IMR-90 (cell line): ENCODE results near the gene NR4A2. TPM values are rescaled to one million over a fixed set of nuclear protein-coding genes. Genes with fewer than 3 reads are reported as not detected.

ENCODE experiments used
- ATAC-seq: fragments of 200-7000 bp; cut with Tn5 transposase; 2 replicates; pipeline ENCODE4 v1.9.1; 2020; ENCODE audit warnings: low read depth, mild to moderate bottlenecking, moderate library complexity
- BruUV-seq: library from RNA; stranded (reverse); fragments of 400-500 nt; replicated peaks from 2 replicates; lab custom pipeline; 2021; lab: Mats Ljungman, UMichigan
- CTCF ChIA-PET: fragments of 300-600 bp; formaldehyde crosslinking; extraction: SDS; loops from one replicate; lab custom pipeline; 2021; ENCODE audit warnings: antibody characterized with exemption; lab: Yijun Ruan, JAX
- POLR2A ChIA-PET: fragments of 300-600 bp; sonication (Branson Sonifier 250); formaldehyde crosslinking; loops from one replicate; lab custom pipeline; 2022; ENCODE audit warnings: antibody characterized with exemption; ENCODE audit not compliant: unreplicated experiment; lab: Charles Lee
- DNase-seq: peaks from one replicate; pipeline ENCODE4 v3.0.0; 2013
- H2AFZ ChIP-seq: replicated peaks from 2 replicates; pipeline ENCODE3; 2013; ENCODE audit warnings: low read length, mild to moderate bottlenecking; ENCODE audit not compliant: poor library complexity
- H2AK5ac ChIP-seq: 2 replicates; pipeline ENCODE4 v1.6.1; 2013; ENCODE audit warnings: low read depth, low read length, inconsistent platforms
- H2AK9ac ChIP-seq: replicated peaks from 2 replicates; pipeline ENCODE3; 2013; ENCODE audit warnings: mild to moderate bottlenecking, low read depth, low read length, moderate library complexity; ENCODE audit not compliant: poor library complexity
- H2BK120ac ChIP-seq: 2 replicates; pipeline ENCODE4 v1.6.1; 2013; ENCODE audit warnings: low read depth, low read length, inconsistent platforms
- H2BK15ac ChIP-seq: 3 replicates; pipeline ENCODE4 v1.6.1; 2013; ENCODE audit warnings: low read depth, low read length, inconsistent platforms
- H2BK20ac ChIP-seq: 2 replicates; pipeline ENCODE4 v1.6.1; 2013; ENCODE audit warnings: low read depth, mild to moderate bottlenecking, inconsistent platforms, low read length, moderate library complexity
- H2BK5ac ChIP-seq: 2 replicates; pipeline ENCODE4 v1.6.1; 2013; ENCODE audit warnings: mild to moderate bottlenecking, low read depth, low read length, inconsistent platforms; ENCODE audit not compliant: poor library complexity, severe bottlenecking
- H3K14ac ChIP-seq: replicated peaks from 2 replicates; pipeline ENCODE4 v1.6.1; 2013; ENCODE audit warnings: low read depth, low read length, inconsistent platforms
- H3K18ac ChIP-seq: 2 replicates; pipeline ENCODE4 v1.6.1; 2013; ENCODE audit warnings: low read depth, low read length, control low read depth
- H3K23ac ChIP-seq: 2 replicates; pipeline ENCODE4 v1.6.1; 2013; ENCODE audit warnings: low read depth, low read length, inconsistent platforms
- H3K27ac ChIP-seq: 2 replicates; pipeline ENCODE4 v1.5.1; 2013; ENCODE audit warnings: mild to moderate bottlenecking, control low read depth, low read length; ENCODE audit not compliant: insufficient read depth
- H3K27me3 ChIP-seq: 2 replicates; pipeline ENCODE4 v1.6.1; 2013; ENCODE audit warnings: low read length; ENCODE audit not compliant: control insufficient read depth, insufficient read depth
- H3K36me3 ChIP-seq: 2 replicates; pipeline ENCODE4 v1.6.1; 2013; ENCODE audit warnings: low read length, mixed read lengths; ENCODE audit not compliant: control insufficient read depth, insufficient read depth
- H3K4ac ChIP-seq: 2 replicates; pipeline ENCODE4 v1.6.1; 2013; ENCODE audit warnings: low read depth, low read length, inconsistent platforms
- H3K4me1 ChIP-seq: 2 replicates; pipeline ENCODE4 v1.6.1; 2013; ENCODE audit warnings: low read length, mixed read lengths; ENCODE audit not compliant: control insufficient read depth, insufficient read depth
- H3K4me2 ChIP-seq: 2 replicates; pipeline ENCODE4 v1.6.1; 2013; ENCODE audit warnings: low read depth, mild to moderate bottlenecking, control low read depth, low read length, moderate library complexity
- H3K4me3 ChIP-seq: 2 replicates; pipeline ENCODE4 v1.5.1; 2013; ENCODE audit warnings: low read depth, mild to moderate bottlenecking, control low read depth, low read length, moderate library complexity; ENCODE audit not compliant: insufficient read depth
- H3K56ac ChIP-seq: 2 replicates; pipeline ENCODE4 v1.6.1; 2013; ENCODE audit warnings: low read length, inconsistent platforms; ENCODE audit not compliant: insufficient read depth; ENCODE audit errors: extremely low read depth
- H3K79me1 ChIP-seq, 2 experiments: 2 replicates each; pipeline ENCODE4 v1.6.1; 2013; ENCODE audit warnings: low read length in 2 of 2, inconsistent platforms in 1 of 2, low read depth in 1 of 2
- H3K9ac ChIP-seq: 2 replicates; pipeline ENCODE4 v1.6.1; 2013; ENCODE audit warnings: low read depth, low read length, control low read depth
- H3K9me1 ChIP-seq: 2 replicates; pipeline ENCODE4 v1.6.1; 2013; ENCODE audit warnings: low read length, inconsistent platforms; ENCODE audit not compliant: insufficient read depth
- H3K9me3 ChIP-seq: 2 replicates; pipeline ENCODE4 v1.6.1; 2013; ENCODE audit warnings: low read length; ENCODE audit not compliant: control insufficient read depth, insufficient read depth
- H4K20me1 ChIP-seq: 2 replicates; pipeline ENCODE4 v1.6.1; 2013; ENCODE audit warnings: low read length, inconsistent platforms; ENCODE audit not compliant: insufficient read depth
- H4K5ac ChIP-seq: 2 replicates; pipeline ENCODE4 v1.6.1; 2013; ENCODE audit warnings: mild to moderate bottlenecking, low read depth, low read length, control low read depth
- H4K8ac ChIP-seq, 2 experiments: 2 replicates each; pipeline ENCODE4 v1.6.1; 2013; ENCODE audit warnings: low read depth in 2 of 2, low read length in 2 of 2, control low read depth in 1 of 2, inconsistent platforms in 1 of 2
- H4K91ac ChIP-seq: 2 replicates; pipeline ENCODE4 v1.6.1; 2013; ENCODE audit warnings: low read depth, low read length, inconsistent platforms; ENCODE audit not compliant: insufficient read depth
- BHLHE40 ChIP-seq: fragments of 150-350 bp; IDR thresholded peaks from 2 replicates; pipeline ENCODE4 v1.6.1; 2016; ENCODE audit warnings: mild to moderate bottlenecking, low read depth, low read length
- FOS ChIP-seq: fragments of 150-350 bp; IDR thresholded peaks from 2 replicates; pipeline ENCODE4 v1.6.1; 2016; ENCODE audit warnings: low read depth, low read length
- MAFK ChIP-seq: IDR thresholded peaks from 2 replicates; pipeline ENCODE4 v1.6.1; 2012; ENCODE audit warnings: low read depth, low read length, improper control_type of control experiment
- MAZ ChIP-seq: IDR thresholded peaks from 2 replicates; pipeline ENCODE4 v1.6.1; 2012; ENCODE audit warnings: low read depth, mild to moderate bottlenecking, low read length, improper control_type of control experiment, moderate library complexity, borderline replicate concordance
- POLR2A ChIP-seq: IDR thresholded peaks from 2 replicates; pipeline ENCODE4 v1.6.1; 2012; ENCODE audit warnings: mild to moderate bottlenecking, low read depth, low read length
- RAD21 ChIP-seq: IDR thresholded peaks from 2 replicates; pipeline ENCODE4 v1.6.1; 2012; ENCODE audit warnings: low read length, improper control_type of control experiment
- SMC3 ChIP-seq: fragments of 150-350 bp; IDR thresholded peaks from 2 replicates; pipeline ENCODE4 v1.6.1; 2016; ENCODE audit warnings: low read depth, mild to moderate bottlenecking, antibody characterized with exemption, low read length, moderate library complexity
- WGBS, 2 experiments: methylation state at CpG; one replicate each; pipeline versions ENCODE4 v1.1.5 to v1.1.7; 2013; ENCODE audit warnings: missing lambda C conversion rate in 2 of 2; ENCODE audit not compliant: insufficient read length in 1 of 2; ENCODE audit errors: extremely low coverage in 2 of 2; 5-methylcytosine and 5-hydroxymethylcytosine counted together
- dilution Hi-C: fragments of 300-500 bp; cut with HindIII; formaldehyde crosslinking; loops from one replicate; pipeline ENCODE4 v1.14.3; 2018; ENCODE audit warnings: low sequenced_read_pairs; ENCODE audit not compliant: unreplicated experiment
- in situ Hi-C: fragments of 300-500 bp; cut with MboI; formaldehyde crosslinking; loops from 3 replicates; pipeline ENCODE4 v1.14.3; 2019; ENCODE audit warnings: low sequenced_read_pairs, inconsistent platforms, mixed read lengths
- intact Hi-C: fragments of 100-400 bp; cut with micrococcal nuclease; formaldehyde crosslinking; loops from 2 replicates; pipeline ENCODE4 v1.10.0; 2022
- polyA plus RNA-seq, 3 experiments: library from polyadenylated mRNA; depleted of rRNA; stranded (reverse); fragments of >200 nt; gene quantifications; 2 replicates each; pipeline ENCODE4 v1.2.3, GENCODE V29; 2012; ENCODE audit warnings: low replicate concordance in 1 of 3
- total RNA-seq: library from RNA; depleted of rRNA; stranded (reverse); fragments of >200 nt; gene quantifications from 2 replicates; pipeline ENCODE4 v1.2.3, GENCODE V29; 2012
- TF ChIP-seq, protein P1 (sequence below): fragments of 150-350 bp; IDR thresholded peaks from 2 replicates; pipeline ENCODE4 v1.6.1; 2016; ENCODE audit warnings: low read depth, mild to moderate bottlenecking, low read length, moderate library complexity, borderline replicate concordance
- TF ChIP-seq, protein P2 (sequence below): conservative IDR thresholded peaks from 2 replicates; pipeline ENCODE4 v1.5.1; 2012; ENCODE audit warnings: mild to moderate bottlenecking, low read depth, low read length, improper control_type of control experiment

The NR4A2 gene
- total and polyA plus RNA-seq, 2 of the 4 experiments (the other 2 are of a cell fraction), result 0.72 to 2.3 TPM

DNA sequence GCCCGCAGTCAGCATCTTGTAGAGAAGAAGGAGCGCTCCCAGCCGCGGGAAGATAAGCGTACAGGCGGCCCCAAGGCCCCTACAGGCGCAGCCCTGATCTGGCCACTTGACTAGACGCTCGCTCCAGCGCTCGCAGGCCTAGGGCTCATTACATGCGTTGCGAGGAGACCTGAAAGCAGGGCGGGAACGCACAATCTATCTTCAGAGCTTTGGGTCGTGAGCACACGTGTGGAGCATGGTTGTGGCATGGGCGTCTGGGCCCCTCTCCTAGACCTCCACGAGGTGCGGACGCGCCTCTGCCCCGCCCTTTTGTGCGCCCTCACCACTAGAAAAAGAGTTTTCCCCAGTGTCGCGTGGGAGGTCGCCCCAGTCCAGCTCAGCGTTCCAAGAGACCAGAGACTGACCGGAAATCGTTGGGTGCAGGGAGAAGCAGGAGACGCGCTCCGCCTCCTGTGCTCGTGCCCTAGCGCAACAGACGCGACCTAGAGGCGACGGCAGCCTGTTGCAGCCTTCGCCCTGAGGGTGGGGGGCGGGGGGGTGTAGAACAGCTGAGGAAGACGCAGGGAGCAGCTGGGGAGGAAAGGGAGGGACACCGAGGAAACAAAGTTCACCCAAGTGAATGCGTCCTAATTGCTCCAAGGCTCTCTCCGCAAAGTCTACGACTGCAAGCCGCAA, 12.6 kb downstream of the NR4A2 start:
- ChIA-PET CTCF (interaction anchor here (0.6 to 0.9 kb wide), 4 partner anchors 10 to 202 kb away, joined by 3 to 5 read pairs (median 4); no protein-coding TSS in a partner anchor), POLR2A (interaction anchor here (0.6 to 0.7 kb wide), 2 partner anchors 22 to 303 kb away, joined by 8 to 22 read pairs; no protein-coding TSS in a partner anchor)
- no peak overlapping the region for H2AK5ac ChIP-seq
- H3K36me3 ChIP-seq, result no peaks in the 10 kb centered on the region
- dilution Hi-C loops, result no loop called here
- H2AFZ ChIP-seq, result peak overlapping the region; percentile 96
- peak overlapping the region; percentile 84; the same call in 1 of the 2 replicates for H3K56ac ChIP-seq
- H3K4ac ChIP-seq, result peak overlapping the region; percentile 79
- peak overlapping the region; percentile 80; the same call in 1 of the 2 replicates for H3K23ac ChIP-seq
- ATAC-seq (peak; percentile 86), DNase-seq (peak; percentile 49)
- no TSS peak for BruUV-seq
- peak overlapping the region; percentile 45 to 74; a peak in 2 of 4 replicates for H4K8ac ChIP-seq
- H4K20me1 ChIP-seq, result no peaks in the 10 kb centered on the region
- H2BK5ac ChIP-seq, result no peak overlapping the region
- peak overlapping the region; percentile 52 for H3K27ac ChIP-seq
- peak overlapping the region; percentile 88 for H2BK20ac ChIP-seq
- peak overlapping the region; percentile 52 for H2AK9ac ChIP-seq
- WGBS, 2 experiments, result 6% methylated on average over 20 of the region's 47 CpGs; no CpG with 5 or more reads in 1 of the 2 experiments
- H4K5ac ChIP-seq, result no peak overlapping the region
- H3K9ac ChIP-seq, result peak overlapping the region; percentile 27
- intact Hi-C loops, result no loop called here
- H2BK15ac ChIP-seq, result no peak overlapping the region
- no peaks in the 10 kb centered on the region for H3K9me1 ChIP-seq
- H3K4me3 ChIP-seq, result peak overlapping the region; percentile 50
- H3K27me3 ChIP-seq, result no peaks in the 10 kb centered on the region
- H3K79me1 ChIP-seq, result no peaks in the 10 kb centered on the region
- H2BK120ac ChIP-seq, result peak overlapping the region; percentile 70; the same call in 1 of the 2 replicates
- H3K18ac ChIP-seq, result peak overlapping the region; percentile 13; the same call in 1 of the 2 replicates
- TF ChIP-seq MAFK (no peak), FOS (no peak), SMC3 (no peak), MAZ (no peak; the same call in 1 of the 2 replicates), POLR2A (peak; percentile 37), RAD21 (0 out of 2 replicates have a peak, but pooled peaks have one; percentile 8), BHLHE40 (peak; percentile 66)
- TF ChIP-seq, protein P1, sequence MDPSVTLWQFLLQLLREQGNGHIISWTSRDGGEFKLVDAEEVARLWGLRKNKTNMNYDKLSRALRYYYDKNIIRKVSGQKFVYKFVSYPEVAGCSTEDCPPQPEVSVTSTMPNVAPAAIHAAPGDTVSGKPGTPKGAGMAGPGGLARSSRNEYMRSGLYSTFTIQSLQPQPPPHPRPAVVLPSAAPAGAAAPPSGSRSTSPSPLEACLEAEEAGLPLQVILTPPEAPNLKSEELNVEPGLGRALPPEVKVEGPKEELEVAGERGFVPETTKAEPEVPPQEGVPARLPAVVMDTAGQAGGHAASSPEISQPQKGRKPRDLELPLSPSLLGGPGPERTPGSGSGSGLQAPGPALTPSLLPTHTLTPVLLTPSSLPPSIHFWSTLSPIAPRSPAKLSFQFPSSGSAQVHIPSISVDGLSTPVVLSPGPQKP, result no peak
- TF ChIP-seq, protein P2, sequence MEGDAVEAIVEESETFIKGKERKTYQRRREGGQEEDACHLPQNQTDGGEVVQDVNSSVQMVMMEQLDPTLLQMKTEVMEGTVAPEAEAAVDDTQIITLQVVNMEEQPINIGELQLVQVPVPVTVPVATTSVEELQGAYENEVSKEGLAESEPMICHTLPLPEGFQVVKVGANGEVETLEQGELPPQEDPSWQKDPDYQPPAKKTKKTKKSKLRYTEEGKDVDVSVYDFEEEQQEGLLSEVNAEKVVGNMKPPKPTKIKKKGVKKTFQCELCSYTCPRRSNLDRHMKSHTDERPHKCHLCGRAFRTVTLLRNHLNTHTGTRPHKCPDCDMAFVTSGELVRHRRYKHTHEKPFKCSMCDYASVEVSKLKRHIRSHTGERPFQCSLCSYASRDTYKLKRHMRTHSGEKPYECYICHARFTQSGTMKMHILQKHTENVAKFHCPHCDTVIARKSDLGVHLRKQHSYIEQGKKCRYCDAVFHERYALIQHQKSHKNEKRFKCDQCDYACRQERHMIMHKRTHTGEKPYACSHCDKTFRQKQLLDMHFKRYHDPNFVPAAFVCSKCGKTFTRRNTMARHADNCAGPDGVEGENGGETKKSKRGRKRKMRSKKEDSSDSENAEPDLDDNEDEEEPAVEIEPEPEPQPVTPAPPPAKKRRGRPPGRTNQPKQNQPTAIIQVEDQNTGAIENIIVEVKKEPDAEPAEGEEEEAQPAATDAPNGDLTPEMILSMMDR, result 0 out of 2 replicates have a peak, but pooled peaks have one; percentile 24
- H3K4me2 ChIP-seq, result peak overlapping the region; percentile 88
- H3K14ac ChIP-seq, result peak overlapping the region; percentile 44
- peak overlapping the region; percentile 63; the same call in 1 of the 2 replicates for H4K91ac ChIP-seq
- in situ Hi-C loops, result no loop called here
- H3K4me1 ChIP-seq, result no peaks in the 10 kb centered on the region
- no peaks in the 10 kb centered on the region for H3K9me3 ChIP-seq
